HuH-7 (cell line): Measurements from ENCODE around the gene LONP1.

Experiments
- DNase-seq: peaks from one replicate; pipeline ENCODE4 v3.0.0; 2011; ENCODE audit warnings: low spot score

LONP1 gene

DNA sequence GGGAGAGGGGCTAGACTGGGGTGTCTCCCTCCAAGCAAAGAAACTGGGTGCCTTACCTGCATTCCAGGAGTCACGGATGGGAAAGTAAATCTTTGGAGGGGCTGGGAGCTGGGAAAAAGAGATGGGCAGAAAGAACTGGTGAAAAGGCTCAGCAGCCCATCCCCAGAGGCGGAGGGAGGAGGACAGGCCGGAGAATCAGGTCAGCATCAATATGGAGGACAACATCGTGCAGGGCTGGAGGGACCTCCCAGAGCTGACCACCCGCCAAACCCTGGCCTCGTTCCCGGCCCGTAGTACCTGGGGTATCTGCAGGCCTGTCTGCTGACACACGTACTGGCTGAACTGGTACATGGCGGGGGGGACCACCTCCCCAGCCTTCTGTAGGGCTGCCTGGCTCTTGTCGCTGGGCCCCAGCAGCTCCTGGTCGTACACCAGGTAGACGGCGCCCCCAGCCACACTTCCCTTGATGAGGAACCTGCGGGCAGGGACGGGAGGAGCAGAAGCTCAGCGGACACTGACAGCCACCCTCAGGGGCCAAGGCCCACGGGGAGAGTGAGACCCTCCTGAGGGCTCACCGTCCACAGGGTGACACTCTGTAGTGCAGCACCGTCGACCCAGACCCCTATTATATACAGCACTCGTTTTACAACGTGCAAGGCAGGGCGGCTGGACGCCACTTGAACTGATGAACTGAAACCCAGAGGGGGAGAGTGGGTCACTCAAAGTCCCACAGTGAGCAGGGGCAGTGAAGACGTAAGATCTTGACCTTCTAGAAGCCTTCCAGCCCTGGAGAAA, 40.5 kb downstream of the LONP1 start:
- DNase-seq, result no peak

DNA sequence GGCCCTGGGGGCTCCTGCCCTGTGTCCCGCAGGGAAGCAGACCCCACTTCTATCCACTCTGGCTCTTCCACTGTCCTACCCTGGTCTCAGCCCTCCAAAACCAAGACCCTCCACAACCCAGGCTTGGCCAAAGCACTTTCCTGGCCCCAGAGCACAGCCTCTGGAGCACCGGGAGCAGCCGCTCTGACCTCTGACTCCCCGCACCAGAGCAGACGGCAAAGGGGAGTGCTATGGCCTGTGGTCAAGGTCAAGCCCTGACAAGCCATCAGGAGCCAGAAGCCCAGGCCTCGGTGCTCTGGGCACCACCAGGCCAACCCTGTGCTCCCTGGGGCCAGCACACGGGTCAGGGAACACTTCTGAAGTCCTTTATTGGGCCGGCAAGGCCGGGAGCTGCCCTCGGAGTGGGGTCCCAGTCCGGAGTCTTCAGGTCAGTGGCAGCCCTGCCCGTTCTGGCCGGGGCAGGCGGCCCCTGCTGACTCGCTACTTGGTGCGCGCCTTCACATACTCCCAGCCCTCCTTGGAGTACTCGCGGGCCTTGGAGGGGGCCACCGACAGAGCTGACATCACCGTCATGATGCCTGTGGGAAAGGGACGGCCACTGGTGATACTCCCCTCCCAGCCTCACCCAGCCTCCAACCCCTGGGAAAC, 41.8 kb downstream of the LONP1 start:
- DNase-seq, result no peak

DNA sequence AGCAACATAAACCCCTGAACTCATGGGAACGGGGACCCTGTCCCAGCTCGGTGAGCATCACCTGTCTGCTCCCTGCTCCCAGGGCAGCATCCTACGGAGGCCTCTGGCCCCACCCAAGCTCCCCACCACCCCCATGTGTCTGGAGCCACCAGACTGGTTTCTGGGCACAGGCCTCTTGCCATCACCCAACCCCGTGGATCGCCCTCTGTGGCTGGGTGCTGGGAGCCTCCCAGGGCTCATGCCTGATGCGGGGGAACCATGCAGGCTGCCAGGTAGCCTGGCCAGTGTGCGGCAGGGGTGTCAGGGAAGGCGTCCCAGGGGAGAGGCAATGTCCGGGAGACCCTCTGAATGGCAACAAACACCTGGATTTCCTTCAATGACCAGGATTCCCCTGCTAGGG, 42.4 kb downstream of the LONP1 start:
- DNase-seq, result no peak

DNA sequence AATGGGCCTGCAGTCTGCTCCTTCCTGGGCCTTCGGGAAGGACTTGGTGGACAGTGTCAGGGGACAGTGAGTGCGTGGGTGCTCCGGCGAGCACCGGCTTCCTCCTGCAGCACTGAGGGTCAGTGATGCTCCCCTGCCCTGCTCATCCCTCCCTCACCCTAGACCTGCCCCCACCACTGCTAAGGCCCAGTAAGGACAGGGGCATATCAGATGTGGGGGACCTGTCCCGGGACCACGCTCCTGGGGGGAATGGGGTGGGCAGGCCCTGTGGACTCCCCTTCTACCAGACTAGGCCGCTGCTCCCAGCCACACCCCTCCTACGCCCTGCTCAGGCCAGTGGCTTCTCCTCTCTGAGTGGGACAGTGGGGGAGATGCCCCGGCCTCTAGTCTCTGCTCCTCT, 42.8 kb downstream of the LONP1 start:
- DNase-seq, result no peak

DNA sequence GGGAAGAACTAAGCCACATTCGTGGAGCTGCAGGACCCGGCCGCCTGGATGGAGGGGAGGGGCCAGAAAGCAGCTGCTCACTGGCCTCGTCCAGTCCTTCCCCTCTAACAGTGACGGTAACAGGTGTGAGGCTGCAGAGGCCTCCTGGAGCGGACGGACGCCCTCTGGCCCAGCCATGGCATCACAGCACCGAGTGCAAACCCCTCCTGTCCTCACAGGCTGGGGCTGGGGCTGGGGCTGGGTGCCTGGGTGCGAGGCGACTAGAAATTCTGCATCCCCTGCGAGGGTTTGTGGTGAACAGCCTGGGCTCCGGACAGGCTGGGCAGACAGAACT, 43.2 kb downstream of the LONP1 start:
- DNase-seq, result no peak

DNA sequence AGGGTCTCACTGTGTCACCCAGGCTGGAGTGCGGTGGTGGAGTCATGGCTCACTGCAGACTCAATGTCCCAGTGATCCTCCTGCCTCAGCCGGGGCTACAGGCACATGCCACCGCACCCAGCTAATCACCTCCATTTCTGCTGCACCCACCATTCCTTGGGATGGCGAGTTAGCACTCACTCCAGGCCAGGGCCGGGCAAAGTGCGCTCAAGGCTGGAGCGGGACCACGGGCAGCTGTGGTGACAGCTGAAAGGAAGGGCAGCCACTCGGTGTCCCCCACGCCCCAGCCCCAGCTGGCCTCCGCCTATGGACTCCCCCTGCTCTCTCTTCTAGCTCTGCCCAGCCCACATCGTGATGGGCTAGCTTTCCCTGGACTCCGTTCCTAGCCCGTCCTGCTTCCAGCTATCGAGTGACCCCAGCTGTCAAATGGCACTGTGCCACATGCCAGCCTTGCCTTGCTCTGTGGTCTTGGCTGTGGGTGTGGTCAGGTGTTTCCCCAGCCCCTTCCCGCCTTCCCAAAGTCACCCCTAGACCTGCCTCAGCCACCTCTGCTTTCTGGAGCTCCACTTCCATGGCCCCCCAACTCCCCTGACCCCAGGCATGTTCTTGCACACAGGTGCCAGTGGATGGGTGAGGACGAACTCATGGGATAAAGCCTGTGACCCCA, 43.7 kb downstream of the LONP1 start:
- no peak for DNase-seq

DNA sequence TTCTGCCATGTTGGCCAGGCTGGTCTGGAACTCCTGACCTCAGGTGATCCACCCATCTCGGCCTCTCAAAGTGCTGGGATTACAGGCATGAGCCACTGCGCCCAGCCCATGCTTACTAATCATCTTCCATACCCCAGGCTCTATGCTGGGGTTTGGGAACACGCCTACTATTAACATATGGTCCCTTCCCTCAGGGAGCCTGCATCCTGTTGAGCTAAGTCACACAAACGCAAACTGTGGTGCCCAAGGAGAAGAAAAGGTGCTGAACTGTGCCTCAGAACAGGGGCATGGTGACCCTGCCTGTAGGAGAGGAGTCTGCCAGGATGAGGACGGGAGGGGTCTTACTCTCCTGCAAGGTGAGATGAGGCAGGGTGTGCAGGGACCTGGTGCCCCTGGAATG, 45.2 kb downstream of the LONP1 start:
- no peak for DNase-seq

DNA sequence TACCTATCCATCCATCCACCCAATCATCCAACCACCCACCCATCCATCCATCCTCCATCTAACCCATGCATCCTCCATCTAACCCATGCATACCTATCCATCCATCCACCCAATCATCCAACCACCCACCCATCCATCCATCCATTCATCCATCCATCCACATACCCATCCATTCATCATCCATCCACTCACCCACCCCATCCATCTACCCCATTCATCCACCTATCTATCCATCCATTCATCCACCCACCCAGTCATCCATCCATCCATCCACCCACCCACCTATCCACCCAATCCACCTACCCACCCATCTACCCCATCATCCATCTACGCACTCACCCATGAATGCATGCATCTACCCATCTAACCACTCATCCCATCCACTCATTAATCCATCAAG, 46.2 kb downstream of the LONP1 start:
- DNase-seq, result no peak

DNA sequence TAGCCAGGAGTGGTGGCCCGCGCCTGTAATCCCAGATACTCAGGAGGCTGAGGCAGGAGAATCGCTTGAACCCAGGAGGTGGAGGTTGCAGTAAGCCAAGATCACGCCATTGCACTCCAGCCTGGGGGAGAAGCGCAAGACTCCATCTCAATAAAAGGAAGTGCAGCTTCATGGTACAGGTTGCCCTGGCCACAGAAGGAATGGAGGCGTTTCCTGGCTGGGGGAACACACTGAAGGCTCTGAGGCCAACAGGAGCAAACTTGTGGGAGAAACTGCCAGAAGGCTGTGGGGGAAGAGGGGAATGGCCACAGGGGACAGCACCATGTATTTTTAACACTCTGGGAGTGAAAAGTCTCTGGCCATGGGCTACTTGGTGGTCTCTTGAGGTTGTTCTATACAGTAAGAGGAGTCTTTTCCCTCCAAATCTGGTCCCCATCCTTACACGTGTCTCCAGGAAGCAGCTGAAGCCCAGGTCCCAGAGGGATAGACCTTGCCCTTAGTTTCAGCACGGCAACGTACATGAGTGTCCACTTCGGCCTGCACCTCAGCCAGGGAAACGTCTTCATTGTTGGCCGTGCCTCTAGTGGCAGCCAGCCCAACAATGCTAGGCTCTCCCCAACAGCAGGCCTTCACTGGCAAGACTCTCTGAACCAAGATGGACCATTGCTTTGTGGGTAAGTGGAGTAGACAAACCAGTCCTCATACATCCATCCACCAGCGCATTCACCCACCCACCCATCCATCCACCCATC, 47.1 kb downstream of the LONP1 start:
- no peak for DNase-seq

DNA sequence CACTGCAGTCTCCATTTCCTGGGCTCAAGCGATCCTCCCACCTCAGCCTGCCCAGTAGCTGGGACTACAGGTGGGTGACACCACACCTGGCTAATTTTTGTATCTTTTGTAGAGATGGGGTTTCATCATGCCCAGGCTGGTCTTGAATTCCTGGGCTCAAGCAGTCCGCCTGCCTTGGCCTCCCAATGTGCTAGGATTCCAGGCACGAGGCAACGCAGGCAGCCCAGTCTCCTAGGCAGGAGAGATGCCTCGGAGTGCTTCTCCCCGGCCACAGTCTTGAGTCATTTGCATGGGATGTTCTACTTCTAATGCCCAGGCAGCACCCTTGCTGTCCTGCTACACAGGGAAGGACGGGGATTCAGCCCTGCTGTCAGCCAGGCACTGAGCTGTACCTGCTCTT, 48.3 kb downstream of the LONP1 start:
- no peak for DNase-seq

DNA sequence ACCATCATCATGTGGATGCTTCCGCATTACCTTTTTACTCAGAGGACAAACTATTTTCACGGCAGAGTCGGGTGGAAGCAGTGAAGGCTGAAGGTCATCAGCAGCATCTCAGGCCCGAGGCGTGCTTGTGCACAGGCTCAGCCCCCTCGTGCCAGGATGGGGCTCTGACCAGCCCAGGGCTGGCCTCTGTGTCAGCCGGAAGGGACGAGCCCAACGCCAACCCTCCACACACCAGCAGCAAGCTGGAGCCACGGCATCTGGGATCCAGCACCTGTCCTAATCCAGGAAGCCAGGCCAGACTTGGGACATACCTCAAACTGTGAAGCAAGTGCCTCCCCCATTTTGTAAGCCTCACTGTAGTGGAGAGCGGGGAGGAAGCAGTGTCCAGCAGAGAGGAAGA, 50.7 kb downstream of the LONP1 start:
- DNase-seq, result no peak

DNA sequence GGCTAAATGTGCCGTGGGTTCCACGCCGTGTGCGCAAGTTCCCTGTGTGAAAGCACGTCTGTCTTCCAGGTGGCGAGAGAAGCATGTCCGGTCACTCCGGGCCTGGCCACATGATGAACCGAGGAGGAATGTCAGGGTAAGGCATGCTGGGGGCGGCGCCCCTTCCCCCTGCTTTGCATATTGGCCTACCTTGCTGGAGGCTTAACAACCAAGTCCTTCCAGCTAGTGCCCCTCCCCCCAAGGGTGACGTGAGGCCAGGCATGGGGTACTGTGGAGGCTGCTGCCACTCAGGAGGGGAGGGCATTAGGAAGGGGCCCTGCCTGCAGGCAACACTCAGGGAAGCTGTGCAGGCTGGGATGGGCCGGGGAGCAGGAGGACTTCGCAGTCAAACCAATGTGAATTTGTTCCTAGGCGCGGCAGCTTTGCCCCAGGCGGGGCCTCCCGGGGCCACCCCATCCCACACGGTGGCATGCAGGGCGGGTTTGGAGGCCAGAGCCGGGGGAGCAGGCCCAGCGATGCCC, 52.1 kb downstream of the LONP1 start:
- no peak for DNase-seq

DNA sequence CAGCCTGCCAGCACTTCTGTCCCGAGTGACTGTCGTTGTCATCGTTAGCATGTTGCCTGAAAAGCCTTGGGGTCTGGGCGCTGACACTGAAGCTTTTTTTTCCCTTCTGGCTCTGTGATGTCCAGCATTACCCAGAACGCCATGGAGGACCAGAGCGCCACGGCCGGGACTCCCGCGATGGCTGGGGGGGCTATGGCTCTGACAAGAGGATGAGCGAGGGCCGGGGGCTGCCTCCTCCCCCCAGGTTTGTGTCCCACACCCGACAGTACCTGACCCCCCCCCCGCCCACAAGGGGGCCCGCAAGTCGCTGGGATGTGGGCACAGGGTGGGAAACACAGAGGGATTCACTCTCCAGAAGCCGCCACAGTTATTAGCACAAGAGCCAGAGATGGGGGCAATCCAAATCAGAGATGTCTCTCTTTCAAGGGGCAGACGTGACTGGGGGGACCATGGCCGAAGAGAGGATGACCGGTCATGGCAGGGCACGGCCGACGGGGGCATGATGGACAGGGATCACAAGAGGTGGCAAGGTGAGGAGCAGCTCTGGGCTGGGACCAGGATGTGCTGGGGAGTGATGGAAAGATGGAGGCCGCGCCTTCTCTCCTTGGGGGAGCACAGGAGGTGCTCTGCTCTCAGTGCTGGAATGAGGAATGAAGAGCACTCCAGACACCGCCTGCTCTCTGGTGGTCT, 52.9 kb downstream of the LONP1 start:
- DNase-seq, result no peak

DNA sequence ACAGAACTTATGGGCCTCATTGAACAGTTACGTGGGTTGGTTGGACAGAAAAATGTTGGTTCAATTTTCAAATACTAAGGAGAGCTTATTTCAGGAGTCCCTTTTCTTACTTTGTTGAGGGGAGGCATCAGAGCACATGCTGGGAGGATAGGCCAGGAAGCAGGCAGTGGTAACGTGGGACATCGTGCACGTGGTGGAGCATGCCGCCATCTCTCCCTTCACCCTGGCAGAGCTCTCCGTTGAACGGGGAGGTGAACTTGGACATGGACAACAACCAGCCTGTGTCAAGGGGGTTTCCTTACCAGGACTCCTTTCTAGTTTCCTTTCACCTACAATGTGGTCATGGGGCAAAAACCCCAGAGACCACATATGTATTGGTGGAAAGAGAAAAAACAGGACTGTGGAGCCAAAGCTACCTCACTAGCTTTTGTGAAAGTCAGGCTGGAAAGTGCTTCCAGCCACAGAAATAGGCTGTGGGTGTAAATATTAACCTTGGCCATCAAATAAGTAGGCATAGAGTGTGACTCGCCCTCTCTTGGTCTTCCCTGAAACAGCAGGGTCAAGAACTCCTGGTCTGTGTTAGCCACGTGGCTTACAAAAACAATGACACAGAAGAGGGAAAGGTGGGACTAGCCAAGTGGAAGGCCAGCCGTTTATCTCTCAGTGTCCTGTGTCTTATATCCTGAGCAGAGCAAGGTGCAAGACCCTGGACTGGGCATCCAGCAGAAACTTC, 54.0 kb downstream of the LONP1 start:
- DNase-seq, result peak; percentile 62

DNA sequence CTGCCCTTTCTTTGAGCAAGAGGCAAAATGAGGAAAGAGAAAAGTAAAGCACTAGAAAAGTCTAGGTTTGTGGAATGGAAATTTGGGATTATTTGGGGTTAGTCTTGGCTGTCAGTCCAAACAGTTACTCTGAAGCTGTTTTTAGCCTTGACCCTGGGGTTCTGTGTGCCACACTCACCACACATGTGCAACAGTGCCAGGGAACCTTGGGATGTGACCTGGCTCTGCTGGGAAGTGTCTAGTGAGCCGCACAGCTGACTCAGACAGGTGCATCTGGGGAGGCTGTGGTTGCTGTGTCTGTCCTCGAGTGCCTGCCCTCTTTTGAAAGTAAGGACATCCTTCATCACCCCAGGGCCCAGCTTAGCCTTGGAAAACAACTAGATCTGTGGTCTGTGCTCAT, 55.4 kb downstream of the LONP1 start:
- DNase-seq, result no peak

DNA sequence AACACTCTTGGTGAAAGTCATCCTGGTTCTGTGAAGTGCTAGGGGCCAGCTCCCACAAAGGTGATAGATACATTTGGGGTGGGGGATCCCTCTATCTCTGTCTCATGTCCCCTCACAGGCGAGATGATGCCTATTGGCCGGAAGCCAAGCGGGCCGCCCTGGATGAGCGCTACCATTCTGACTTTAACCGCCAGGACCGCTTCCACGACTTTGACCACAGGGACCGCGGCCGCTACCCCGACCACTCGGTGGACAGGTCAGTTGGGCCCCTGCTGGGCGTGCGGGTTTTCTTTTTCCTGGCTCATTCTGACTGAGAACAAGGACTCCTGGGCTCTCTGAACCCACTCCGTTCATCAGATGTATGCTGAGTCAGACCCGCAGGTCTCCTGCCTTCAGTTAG, 56.0 kb downstream of the LONP1 start:
- no peak for DNase-seq

DNA sequence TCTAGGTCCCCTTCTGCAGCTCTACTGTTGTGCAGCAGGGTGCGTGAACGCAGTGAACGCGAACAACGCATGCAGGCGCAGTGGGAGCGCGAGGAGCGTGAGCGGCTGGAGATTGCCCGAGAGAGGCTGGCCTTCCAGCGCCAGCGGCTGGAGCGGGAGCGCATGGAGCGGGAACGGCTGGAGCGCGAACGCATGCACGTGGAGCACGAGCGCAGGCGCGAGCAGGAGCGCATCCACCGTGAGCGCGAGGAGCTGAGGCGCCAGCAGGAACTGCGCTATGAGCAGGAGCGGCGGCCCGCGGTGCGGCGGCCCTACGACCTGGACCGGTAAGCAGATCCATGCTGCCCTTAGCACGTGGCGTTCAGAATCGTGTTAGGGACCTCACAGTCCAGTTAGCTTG, 58.5 kb downstream of the LONP1 start:
- DNase-seq, result no peak

DNA sequence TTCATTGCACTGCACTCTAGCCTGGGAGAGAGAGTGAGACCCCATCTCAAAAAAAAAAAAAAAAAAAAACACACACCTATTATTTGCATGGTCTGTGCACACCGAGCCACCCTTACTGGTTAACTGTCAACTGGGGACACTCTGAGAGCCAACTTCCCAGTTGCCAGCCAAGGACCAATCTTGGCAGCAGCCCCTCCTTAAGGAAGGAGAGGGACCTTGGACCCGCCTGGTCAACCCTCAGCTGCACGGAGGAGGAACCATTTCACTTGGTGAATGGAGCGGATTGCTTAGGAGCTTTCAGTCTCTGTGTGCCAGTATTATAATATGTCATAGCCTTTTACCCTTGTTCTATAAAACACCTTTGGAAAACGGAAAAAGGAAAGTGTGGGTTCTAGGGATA, 64.5 kb downstream of the LONP1 start:
- no peak for DNase-seq

DNA sequence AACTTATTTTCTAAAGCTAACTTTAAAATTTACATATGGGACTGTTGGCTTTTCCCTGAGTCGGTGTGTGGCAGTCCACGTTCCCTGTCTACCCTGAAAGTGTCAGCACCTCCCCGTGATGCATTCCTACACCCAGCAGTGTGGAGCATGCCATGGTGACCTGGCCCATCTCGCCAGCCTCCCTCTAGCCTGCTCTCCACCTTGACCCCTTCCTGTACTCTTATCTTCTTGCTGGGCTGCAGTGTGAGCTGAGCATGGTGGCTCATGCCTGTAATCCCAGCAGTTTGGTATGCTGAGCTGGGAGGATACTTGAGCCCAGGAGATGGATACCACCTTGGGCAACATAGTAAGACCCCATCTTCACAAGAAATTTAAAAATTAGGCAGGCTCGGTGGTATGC, 65.0 kb downstream of the LONP1 start:
- no peak for DNase-seq

DNA sequence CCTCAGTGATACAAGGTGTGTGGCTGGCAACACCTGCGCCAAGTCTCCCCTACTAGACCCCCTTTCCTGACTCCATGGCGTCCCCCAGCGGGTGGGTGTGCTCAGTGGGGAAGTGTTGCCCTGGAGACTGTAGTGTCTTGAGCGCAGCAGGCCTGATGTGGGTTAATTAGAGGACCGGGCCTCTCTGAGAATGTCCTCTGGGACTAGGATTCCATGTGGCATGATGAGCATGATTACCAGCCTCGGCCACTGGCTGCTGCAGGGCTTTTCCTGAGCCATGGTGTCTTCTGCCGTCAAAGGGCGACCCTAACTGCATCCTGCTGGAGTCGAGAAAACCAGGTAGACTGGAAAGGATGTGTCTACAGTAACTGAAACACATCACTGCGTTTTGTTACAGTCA, 67.7 kb downstream of the LONP1 start:
- no peak for DNase-seq

DNA sequence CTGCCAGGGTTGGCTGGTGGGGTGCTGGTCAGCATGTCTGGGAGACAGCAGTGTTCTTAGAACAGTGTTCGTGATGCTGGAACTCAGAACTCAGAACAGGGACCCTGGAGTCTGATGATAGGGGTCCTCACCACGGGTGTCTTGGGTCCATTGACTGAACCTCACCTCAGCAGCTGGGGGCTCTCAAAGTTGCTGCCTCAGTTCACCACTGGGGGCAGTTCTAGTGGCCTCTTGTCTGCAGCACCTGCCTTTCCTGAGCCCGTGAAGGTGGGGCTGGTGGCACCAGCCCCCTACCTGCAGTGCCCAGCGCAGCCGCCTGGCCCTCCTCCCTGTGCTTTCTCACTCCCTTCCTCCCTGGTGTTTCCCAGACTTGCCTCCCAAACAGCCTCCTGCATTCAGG, 68.6 kb downstream of the LONP1 start:
- no peak for DNase-seq
